Measurements from ENCODE around the gene PDILT. TPM values are rescaled to one million over a fixed set of nuclear protein-coding genes. Genes with fewer than 3 reads are reported as not detected.

PDILT gene
- total RNA-seq, 1 experiment from 2014 or later = not detected

DNA sequence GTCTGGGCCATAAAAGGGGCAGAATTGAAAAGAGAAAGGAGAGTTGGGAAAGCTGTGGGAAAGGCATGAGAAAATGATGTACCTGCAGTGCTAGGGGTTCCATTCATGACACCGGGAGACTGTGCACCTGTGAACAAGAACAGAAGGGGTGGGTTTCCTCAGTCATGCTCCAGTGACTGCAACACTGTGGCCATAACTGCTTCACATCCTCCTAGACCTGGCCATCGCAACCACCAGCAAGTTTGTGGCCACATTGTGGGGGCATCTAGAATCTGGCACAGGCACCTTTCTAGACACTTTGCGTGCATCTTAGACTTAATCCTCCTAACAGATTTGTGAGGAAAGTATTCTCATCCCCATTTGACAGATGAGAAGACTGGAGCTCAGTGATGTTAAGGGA lies 90.0 kb downstream of the PDILT start:
- no CpG with 5 or more reads among the region's 3 CpGs for WGBS (ENCODE audit: extremely low coverage, insufficient read length, low lambda C conversion rate)
- Histone ChIP-seq H3K4ac (ENCODE audit: low read depth, low read length) (no peak overlapping the region), H2BK12ac (ENCODE audit: insufficient read length, low read depth, low read length) (no peak overlapping the region), H3K27ac (ENCODE audit: insufficient read length, low read depth, low read length) (no peak overlapping the region), H2AK5ac (ENCODE audit: insufficient read length, low read length) (no peak overlapping the region), H2BK120ac (ENCODE audit: low read depth, low read length, poor library complexity, severe bottlenecking) (no peak overlapping the region), H3K9me3 (ENCODE audit: control insufficient read depth, low read depth, low read length) (no peaks in the 10 kb centered on the region), H3K9ac (ENCODE audit: extremely low read depth, insufficient read length, low read length) (no peak overlapping the region), H4K20me1 (ENCODE audit: control insufficient read depth, insufficient read depth, insufficient read length) (no peaks in the 10 kb centered on the region), H2BK20ac (ENCODE audit: low read depth, low read length, poor library complexity, severe bottlenecking) (no peak overlapping the region), H2BK5ac (ENCODE audit: insufficient read length, low read length) (no peak overlapping the region), H4K8ac (replicated peaks; ENCODE audit: insufficient read length, low read depth, low read length) (no peak overlapping the region), H3K79me1 (ENCODE audit: insufficient read depth, low read depth, low read length, poor library complexity, severe bottlenecking) (no peaks in the 10 kb centered on the region), H2BK15ac (ENCODE audit: low read depth, low read length) (no peak overlapping the region), H3K18ac (ENCODE audit: insufficient read length, low read depth, low read length) (no peak overlapping the region), H3K56ac (ENCODE audit: insufficient read length, low read depth, low read length) (no peak overlapping the region), H4K91ac (ENCODE audit: insufficient read length, low read depth, low read length) (no peak overlapping the region), H3K23me2 (ENCODE audit: insufficient read length, low read depth, low read length, poor library complexity, severe bottlenecking) (no peaks in the 10 kb centered on the region), H3K27me3 (ENCODE audit: insufficient read depth, low read length) (no peaks in the 10 kb centered on the region), H3K4me2 (ENCODE audit: insufficient read depth, insufficient read length, low read length) (no peak overlapping the region), H3K14ac (ENCODE audit: insufficient read depth, low read length) (no peak overlapping the region), H4K5ac (ENCODE audit: insufficient read length, low read depth, low read length) (no peak overlapping the region), H3K23ac (ENCODE audit: insufficient read length, low read depth, low read length) (no peak overlapping the region), H3K79me2 (ENCODE audit: insufficient read depth, low read length) (no peaks in the 10 kb centered on the region), H2AFZ (ENCODE audit: low read length) (no peak overlapping the region), H3K4me1 (ENCODE audit: insufficient read depth, low read length) (peaks cover 6% of the 10 kb centered on the region), H3T11ph (ENCODE audit: low read length) (no peak overlapping the region)
- H3K27me3 Mint-ChIP-seq (ENCODE audit: low read depth) = peaks cover 17% of the 10 kb centered on the region
- no peaks in the 10 kb centered on the region for H3K36me3 Mint-ChIP-seq (ENCODE audit: insufficient read depth in 1 of 3, low read depth in 3 of 3)
- TF ChIP-seq, protein P1, sequence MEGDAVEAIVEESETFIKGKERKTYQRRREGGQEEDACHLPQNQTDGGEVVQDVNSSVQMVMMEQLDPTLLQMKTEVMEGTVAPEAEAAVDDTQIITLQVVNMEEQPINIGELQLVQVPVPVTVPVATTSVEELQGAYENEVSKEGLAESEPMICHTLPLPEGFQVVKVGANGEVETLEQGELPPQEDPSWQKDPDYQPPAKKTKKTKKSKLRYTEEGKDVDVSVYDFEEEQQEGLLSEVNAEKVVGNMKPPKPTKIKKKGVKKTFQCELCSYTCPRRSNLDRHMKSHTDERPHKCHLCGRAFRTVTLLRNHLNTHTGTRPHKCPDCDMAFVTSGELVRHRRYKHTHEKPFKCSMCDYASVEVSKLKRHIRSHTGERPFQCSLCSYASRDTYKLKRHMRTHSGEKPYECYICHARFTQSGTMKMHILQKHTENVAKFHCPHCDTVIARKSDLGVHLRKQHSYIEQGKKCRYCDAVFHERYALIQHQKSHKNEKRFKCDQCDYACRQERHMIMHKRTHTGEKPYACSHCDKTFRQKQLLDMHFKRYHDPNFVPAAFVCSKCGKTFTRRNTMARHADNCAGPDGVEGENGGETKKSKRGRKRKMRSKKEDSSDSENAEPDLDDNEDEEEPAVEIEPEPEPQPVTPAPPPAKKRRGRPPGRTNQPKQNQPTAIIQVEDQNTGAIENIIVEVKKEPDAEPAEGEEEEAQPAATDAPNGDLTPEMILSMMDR (conservative IDR thresholded peaks at IDR 0.05) = no peak
- H3K4me1 Mint-ChIP-seq = peaks cover 8 to 12% of the 10 kb centered on the region in 2 experiments; a peak in 2 of 4 replicates
- no peak for DNase-seq
- no peak overlapping the region for H3K27ac Mint-ChIP-seq
- no peak overlapping the region for H3K4me3 Mint-ChIP-seq
- H3K9me3 Mint-ChIP-seq = peaks cover 0 to 4% of the 10 kb centered on the region in 2 experiments; a peak in 2 of 5 replicates

Measured in H9 (cell line).